ENCODE data around the gene DGKZ.

DGKZ gene

DNA sequence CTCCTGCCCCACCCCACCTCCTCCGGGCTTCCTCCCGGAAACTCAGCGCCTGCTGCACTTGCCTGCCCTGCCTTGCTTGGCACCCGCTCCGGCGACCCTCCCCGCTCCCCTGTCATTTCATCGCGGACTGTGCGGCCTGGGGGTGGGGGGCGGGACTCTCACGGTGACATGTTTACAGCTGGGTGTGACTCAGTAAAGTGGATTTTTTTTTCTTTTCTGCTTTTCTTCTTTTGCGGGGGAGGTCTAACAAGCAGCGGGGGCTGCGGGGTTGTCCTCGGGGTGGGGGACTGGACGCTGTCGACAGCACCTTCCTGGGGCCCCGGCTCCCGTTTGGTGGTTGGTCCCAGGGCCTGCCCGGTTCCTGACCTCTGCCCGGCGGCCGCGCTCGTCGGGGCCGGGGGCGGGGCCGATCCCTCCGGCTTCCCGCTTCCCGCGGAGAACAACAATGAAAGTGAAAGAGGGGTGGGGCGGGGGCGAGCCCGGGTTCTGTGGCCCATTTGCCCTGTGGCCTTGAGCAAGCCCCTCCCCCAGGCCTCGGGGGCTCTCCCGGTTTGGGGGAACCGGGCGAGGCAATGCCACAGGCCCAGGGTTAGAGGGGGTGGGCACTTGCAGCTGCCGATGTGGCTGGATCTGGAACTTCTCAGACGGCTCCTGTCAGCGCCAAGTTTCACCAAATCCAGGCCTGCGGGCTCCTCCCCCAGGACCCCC lies 33.2 kb downstream of the DGKZ start:
- in situ Hi-C loops (cut with MboI; ENCODE audit: low sequenced_read_pairs), result loop anchor here (10.0 kb wide), 1 partner anchor 144 kb away; no protein-coding TSS in a partner anchor

DNA sequence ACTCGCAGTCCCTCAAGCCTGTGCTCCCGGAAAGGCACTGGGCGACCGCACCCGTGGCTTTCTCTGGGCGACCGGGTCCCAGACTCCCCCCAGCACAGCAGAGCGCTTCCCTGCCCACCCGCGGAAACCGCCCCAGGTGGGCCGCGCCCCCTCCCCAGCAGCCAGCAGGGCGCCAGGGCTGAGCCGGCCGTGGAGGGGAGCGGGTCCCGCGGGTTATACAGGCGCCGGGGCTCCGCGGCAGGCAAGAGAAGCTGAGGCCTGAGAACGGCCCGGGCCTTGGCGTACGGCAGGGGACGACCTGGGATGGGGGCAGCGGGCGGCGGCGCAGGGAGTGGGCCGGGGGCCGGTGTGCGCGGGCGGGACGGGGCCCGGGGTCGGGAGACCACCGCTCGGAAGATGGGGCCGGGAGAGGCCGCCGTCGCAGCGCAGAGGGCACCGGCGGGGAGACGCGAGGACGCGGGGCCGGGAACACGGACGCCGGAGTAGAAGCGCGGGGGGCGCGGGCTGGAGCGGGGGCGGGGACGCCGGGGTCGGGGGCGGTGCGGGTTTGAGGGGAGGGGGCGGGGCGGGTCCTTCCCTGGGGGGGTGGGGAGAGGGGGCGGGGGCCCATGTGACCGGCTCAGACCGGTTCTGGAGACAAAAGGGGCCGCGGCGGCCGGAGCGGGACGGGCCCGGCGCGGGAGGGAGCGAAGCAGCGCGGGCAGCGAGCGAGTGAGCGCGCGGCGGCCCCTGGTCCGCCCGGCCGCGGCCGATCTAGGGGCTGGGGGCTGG lies 34.0 kb downstream of the DGKZ start, which contains the start of gene MDK:
MDK (plus strand) TSS at position 622 of the 771 bp plus-strand sequence. CDS start 389 bp downstream, outside the sequence.
- in situ Hi-C loops (cut with MboI; ENCODE audit: low sequenced_read_pairs), result loop anchor here (10.0 kb wide), 1 partner anchor 144 kb away; no protein-coding TSS in a partner anchor

DNA sequence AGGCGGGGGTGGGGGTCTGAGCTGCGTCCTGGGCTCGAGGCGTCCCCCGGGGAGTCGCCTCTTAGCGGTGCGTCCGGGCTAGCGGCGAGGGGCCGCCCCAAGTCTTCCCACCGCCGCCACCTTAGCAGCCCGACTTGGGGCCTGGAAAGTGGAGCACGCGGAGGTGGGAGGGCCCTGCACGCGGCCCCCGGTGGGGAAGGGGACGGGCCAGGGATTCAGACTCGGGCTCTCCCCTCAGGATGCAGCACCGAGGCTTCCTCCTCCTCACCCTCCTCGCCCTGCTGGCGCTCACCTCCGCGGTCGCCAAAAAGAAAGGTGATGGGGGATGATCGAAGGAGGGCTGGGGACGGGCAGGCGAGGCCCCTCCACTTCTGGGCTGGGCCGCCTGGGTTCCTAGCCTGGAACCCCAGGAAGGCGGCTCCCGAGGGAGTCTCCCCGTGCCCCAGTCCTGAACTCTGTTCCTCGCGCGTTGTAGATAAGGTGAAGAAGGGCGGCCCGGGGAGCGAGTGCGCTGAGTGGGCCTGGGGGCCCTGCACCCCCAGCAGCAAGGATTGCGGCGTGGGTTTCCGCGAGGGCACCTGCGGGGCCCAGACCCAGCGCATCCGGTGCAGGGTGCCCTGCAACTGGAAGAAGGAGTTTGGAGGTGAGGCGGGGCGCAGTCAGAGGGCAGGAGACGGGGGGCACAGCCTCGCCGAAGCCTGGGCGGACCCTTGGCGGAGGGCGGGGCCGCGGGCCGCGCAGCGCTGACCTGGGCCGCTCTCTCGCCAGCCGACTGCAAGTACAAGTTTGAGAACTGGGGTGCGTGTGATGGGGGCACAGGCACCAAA lies 34.8 kb downstream of the DGKZ start:
- in situ Hi-C loops (cut with MboI; ENCODE audit: low sequenced_read_pairs), result loop anchor here (10.0 kb wide), 1 partner anchor 143 kb away; no protein-coding TSS in a partner anchor

DNA sequence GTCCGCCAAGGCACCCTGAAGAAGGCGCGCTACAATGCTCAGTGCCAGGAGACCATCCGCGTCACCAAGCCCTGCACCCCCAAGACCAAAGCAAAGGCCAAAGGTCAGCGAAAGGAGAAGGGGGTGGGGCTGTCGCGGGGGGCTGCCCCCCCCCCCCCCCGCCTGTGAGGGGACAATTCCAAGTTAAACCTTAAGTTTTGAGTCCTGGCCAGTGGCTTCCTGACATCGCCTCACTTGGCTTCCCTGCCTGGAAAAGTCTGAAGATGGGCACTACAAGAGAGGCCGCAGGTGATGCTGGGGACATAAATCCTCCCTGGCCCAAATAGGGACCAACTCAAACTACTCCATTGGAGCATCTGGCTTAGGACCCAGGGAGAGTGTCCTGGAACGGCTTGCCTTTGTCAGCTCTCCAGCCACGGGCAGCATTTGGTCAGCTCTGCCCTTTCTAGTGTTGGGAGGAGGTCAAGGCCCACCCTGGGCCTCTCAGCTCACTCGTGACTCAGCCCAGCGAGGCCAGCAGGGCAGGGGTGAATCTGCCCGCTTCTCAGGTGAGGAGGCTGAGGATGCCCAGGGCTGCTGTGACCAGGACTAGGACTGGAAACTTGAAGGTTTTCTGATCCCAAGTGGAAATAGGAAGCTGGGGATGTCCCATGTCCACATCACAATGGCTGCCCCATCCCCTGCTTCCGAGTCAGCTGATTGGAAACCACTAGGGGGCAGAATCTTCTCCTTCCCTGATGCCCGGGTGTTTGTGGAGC lies 35.6 kb downstream of the DGKZ start:
- in situ Hi-C loops (cut with MboI; ENCODE audit: low sequenced_read_pairs), result loop anchor here (10.0 kb wide), 1 partner anchor 142 kb away; no protein-coding TSS in a partner anchor

DNA sequence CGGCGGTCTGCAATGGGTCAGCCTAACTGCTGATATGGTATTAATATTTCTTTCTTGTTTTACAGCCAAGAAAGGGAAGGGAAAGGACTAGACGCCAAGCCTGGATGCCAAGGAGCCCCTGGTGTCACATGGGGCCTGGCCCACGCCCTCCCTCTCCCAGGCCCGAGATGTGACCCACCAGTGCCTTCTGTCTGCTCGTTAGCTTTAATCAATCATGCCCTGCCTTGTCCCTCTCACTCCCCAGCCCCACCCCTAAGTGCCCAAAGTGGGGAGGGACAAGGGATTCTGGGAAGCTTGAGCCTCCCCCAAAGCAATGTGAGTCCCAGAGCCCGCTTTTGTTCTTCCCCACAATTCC lies 36.1 kb downstream of the DGKZ start:
- in situ Hi-C loops (cut with MboI; ENCODE audit: low sequenced_read_pairs), result loop anchor here (10.0 kb wide), 1 partner anchor 141 kb away; no protein-coding TSS in a partner anchor

DNA sequence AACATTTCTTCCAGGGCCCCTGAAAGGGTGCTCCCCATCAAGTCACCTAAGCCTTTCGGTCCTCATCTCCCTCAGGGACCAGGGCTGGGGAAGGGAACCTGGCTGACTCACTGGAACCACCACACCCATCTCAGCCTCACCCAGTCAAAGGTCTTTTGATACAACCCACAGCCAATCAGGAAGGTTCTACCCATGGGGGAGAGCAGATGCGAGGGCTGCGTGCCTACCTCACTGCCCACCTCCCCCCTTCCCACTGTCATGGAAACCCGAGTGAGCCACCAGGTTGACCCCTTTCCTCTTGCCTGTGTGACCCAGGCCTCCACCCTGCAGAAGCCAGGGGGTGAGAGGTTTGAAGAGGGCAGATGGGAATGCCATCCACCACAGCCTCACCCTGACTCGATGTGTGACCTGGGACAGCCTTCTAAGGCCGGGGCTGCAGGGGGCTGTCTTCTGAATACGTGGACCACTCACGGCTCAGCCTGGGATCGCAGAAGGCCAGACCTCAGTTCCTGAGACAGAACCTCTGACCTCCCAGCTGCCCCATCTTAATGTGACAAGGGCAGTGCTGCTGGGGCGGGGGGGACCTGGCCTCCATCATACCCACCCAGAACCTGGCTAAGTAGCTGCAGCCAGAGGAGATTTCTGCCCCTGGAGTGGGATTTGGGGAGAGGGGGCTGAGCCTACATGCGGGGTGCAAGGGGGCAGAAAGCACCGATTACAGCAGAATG lies 36.9 kb downstream of the DGKZ start:
- in situ Hi-C loops (cut with MboI; ENCODE audit: low sequenced_read_pairs), result loop anchor here (10.0 kb wide), 1 partner anchor 141 kb away; no protein-coding TSS in a partner anchor

DNA sequence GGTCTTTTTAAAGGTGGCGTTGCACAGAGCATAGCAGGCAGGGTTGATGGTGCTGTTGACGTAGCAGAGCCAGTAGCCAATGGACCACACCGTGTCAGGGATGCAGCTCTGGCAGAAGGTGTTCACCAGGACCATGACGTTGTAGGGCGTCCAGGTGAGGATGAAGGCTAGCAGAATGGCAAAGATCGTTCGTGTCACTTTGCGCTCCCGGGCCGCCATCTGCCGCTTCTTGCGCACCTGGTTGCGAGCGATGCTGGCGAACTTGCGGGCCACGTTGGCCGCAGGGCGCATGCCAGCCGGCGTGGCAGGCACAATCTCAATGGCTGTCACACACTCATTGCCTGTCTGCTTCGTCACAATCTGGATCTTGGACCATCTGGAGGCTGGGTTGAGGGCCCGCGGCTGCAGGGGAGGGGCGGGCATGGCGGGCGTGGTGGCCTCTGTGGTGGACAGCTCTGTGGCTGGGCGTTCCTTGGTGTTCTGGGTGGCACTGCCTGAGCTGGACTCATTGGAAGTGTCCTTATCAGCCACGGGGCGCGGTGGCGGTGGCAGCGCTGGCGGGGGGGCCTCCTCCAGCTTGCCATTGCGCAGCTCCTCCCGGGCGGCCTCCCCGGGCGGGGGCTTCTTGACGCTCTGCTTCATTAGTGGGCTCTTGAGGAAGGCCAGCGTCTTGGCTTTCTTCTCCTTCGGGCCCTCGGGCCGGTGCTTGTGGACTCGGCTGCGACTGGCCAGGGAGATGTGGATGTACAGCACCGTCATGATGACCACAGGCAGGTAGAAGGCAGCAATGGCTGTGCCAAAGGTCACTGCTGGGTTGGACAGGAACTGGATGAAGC lies 38.1 kb downstream of the DGKZ start:
- in situ Hi-C loops (cut with MboI; ENCODE audit: low sequenced_read_pairs), result loop anchor here (10.0 kb wide), 1 partner anchor 139 kb away; no protein-coding TSS in a partner anchor

DNA sequence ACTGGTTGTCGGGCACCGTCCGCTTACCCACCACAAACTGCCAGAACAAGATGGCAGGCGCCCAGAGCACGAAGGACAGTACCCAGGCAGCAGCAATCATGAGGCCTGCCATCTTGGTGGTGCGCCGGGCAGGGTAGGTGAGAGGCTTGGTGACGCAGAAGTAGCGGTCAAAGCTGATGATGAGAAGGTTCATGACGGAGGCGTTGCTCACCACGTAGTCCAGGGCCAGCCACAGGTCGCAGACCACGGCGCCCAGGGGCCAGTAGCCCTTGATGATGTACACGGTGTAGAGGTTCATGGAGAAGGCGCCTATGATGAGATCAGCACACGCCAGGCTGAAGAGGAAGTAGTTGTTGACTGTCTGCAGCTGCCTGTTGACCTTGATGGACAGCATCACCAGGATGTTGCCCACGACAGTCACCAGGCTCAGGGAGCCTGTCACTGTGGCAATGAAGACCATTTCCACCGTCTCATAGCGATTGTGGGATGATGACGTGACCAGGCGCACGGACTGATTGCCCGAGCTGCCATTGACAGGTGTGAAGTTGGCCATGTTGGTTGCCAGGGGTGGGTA lies 38.8 kb downstream of the DGKZ start:
- in situ Hi-C loops (cut with MboI; ENCODE audit: low sequenced_read_pairs), result loop anchor here (10.0 kb wide), 1 partner anchor 139 kb away; no protein-coding TSS in a partner anchor

DNA sequence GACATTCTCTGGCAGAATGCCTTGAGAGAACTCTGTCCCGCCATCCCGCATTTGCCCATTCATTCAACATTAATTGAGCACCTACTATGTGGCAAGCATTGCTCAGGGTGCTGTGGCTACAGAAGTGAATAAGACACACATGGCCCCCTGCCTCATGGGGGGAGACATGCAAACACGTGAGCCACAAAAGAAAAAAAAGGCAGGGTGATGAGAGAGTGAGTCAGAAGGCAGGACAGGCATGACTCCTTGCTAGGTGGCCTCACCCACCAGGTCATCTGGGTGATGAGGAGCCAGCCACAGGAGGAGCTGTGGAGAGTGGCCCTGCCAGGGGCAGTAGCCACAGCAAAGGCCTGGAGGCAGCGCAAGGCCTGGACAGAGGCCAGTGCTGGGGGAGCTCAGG lies 39.4 kb downstream of the DGKZ start:
- in situ Hi-C loops (cut with MboI; ENCODE audit: low sequenced_read_pairs), result loop anchor here (10.0 kb wide), 1 partner anchor 138 kb away; no protein-coding TSS in a partner anchor

DNA sequence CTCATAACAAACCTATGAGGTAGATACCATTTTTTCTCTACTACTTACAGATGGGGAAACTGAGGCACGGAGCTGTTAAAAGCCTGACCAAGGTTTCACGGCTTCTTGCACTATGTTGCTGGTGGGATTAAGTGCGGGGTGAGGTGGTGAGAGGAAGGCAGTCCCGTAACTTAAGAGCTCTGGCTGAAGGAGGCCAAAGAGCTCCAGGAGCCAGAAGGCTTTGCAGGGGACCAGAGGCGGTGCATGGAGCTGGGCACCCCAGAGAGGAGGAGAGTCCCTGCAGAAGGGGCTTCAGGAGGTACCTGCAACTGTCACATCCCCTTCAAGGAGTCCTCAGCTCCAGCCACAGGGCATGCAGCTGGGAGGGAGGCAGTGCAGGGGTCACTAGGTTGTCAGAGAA lies 40.2 kb downstream of the DGKZ start:
- in situ Hi-C loops (cut with MboI; ENCODE audit: low sequenced_read_pairs), result loop anchor here (10.0 kb wide), 1 partner anchor 137 kb away; no protein-coding TSS in a partner anchor

DNA sequence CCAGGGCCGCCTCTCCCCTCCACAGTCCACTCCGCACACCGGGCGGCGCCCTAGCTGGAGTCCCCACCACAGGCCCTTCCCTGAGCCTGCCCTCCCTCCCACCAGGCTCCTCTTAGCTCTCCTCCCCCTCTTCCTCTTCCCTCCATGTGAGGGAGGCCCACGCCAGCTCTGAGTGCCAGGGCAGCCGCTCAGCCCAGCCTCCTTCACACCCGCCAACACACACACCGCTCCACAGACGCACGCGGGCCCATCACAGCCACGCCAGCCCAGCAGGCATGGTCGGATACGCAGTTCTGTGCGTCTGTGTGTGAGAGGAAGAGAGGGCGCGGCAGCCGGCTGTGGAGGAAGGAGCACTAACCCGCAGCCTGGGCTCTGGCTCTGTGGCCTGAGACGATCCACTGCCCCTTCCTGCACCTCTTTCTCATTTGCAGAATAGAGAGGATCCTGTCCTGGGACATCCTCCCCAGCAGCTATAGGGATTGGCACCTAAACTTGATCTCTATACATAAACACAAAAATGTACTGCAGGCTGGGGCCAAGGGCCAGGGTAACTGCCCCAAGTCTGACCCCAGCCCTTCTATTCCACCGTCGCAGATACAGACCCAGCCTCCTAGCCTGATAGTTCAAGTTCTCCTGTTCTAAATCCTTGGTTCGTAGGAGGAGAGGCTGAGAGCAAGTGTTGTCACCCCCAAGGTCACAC lies 40.8 kb downstream of the DGKZ start:
- in situ Hi-C loops (cut with MboI; ENCODE audit: low sequenced_read_pairs), result loop anchor here (10.0 kb wide), 1 partner anchor 137 kb away; no protein-coding TSS in a partner anchor

DNA sequence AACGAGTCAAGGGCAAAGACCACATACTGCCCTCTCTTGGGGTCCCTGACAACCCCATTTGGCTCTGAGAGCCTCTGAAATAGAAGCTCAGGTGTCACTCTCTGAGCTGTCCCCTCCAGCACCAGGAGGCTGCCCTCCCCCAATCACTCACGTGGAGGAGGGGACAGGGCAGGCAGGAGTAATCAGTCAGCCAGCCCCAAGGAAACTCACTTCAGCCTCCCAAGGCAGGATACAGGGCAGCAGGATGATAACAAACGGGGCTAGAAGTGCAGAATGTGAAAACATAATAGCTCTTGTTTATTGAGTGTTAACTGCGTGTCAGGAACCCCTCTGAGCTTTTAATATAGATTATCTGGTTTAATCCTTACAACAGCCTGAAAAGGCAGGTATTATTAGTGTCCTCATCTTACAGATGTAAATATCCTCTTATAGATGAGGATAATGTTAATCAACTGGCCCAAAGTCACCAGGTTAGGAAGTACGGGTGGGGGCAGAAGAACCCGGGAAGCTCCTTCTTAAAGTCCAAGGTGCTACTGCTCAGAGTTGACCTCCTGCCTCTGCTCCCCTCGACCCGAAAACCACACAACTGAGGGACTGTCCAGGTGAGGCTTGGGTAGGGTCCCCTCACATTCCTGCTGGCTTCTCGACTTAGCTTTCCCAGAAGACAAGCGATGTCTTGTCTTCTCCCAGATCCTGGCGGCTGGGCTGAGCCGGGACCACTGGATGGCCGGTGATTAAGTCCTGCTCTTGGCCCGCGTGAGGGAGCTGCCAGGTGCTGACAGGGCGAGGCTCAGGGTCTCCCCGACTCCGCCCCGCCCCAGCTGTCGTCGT lies 41.6 kb downstream of the DGKZ start:
- in situ Hi-C loops (cut with MboI; ENCODE audit: low sequenced_read_pairs), result loop anchor here (10.0 kb wide), 1 partner anchor 136 kb away; no protein-coding TSS in a partner anchor

DNA sequence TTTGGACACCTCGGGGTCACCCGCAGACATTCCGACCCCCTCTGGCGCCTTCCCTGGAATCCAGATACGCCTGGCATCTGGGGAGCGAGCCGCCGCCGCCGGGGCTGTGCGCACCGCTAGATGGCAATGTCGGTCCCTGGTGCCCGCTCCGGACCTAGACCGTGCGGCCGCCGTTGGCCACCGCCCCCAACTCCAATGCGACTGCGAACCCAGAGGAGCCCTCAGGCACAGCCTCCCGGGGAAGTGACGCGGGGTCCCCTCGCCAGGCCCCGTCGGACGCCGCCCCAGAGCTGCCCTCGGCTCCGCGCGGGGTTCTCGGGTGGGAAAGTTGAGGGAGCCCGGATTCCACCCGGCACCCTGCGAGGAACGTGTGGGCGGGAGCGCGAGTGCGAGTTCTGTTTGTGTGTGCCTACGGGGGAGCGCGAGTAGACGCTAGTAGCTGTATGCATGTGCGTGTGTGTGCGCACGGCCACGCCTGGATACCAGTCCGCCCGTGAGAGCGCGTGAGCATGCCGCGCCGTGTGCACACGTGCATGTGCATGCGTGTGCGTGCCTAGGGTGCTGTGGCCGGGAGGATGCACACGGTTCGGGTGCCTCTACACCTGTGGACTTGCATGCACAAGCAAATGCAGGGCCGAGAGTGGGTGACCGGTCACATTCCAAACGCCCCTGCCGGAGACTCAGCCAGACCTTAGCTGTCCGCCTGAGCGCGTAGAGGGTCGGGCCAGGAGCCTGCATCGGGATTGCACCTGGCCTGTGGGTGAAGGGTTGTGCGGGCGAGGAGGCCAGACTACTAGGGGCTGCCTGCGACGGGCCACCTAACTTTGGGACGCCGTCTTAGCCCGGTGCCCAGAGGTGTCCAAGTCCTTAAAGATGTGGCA lies 42.4 kb downstream of the DGKZ start:
- in situ Hi-C loops (cut with MboI; ENCODE audit: low sequenced_read_pairs), result loop anchor here (10.0 kb wide), 1 partner anchor 135 kb away; no protein-coding TSS in a partner anchor

DNA sequence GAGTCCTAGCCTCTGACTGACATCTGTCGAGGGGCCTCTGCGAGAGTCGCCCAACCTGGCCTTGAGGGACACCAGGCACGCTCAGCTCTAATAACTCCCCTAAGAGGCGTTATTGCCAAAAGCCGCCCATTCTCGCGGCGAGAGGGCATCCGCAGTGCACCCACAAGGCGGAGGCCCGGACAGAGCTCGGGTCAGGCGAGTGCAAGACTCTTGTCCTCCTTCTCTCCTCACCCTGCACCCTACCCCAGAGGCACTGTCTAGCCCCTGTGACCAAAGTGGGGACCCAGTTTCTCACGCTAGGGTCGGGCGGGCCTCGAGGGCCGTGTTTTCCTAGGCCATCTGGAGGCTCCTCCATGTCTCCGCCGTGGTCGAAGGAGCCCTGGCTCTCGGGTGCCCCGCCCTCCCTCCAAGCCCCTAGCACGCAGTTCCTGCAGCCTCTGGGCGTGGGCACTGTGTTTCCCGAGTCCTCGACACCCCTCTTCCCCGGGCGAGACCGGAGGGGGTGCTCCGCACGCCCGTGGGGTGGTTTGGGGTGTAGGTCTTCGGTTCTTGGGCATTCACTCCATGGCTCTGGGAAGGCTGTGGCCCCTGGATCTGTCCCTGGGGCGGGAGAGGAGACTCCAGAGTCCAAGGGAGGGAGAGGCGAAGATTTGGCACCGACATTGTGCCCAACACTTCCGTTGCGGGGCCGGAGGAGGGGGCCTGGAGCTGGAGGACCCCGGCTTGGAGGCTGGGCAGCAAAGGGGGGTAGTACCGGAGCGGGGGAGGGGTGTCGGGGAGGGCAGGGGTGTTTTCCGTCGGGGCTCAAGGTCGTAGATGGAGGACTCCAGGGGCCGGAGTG lies 43.3 kb downstream of the DGKZ start:
- in situ Hi-C loops (cut with MboI; ENCODE audit: low sequenced_read_pairs), result no loop called here

DNA sequence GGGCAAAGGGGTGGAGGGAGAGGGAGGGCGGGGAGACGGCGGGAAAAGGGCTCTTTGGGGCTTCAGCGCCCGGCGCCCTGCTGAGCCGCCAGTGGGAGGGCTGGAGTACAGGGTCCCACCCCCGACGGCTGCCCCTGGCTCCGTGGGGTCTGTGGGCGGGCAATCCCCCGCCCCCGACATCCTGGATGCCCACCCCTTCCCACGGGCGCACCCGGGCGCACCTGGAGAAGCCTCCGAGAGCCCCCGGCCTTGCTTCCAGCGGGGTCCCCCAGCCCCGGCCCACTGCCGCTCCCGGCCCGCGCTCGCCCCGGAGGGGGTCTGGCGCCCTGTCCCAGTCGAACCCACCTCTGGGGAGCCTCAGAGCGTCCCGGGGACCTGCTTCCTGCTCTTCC lies 43.9 kb downstream of the DGKZ start:
- in situ Hi-C loops (cut with MboI; ENCODE audit: low sequenced_read_pairs), result no loop called here
